DOHH2 (cell line): ENCODE results near the gene UMPS.
"Not testable (repeated sequence)": the region's sequence is repeated elsewhere in the genome, so short reads cannot be mapped to it uniquely, and the experiment has no call there.

Experiments
- H3F3A ChIP-seq: fragments of 200-600 bp; sonication (generic), shearing (Covaris generic); 2 replicates; pipeline ENCODE4 v1.6.0; 2016; ENCODE audit warnings: antibody characterized with exemption, mild to moderate bottlenecking; ENCODE audit not compliant: control insufficient read depth, insufficient read depth
- H3K27ac ChIP-seq: fragments of 200-600 bp; sonication (generic); 2 replicates; pipeline ENCODE4 v1.5.1; 2014; ENCODE audit warnings: low read depth, mild to moderate bottlenecking, low read length, moderate library complexity
- H3K27me3 ChIP-seq: fragments of 200-600 bp; sonication (generic); 2 replicates; pipeline ENCODE4 v1.6.1; 2014; ENCODE audit warnings: mild to moderate bottlenecking, low read length, mixed read lengths; ENCODE audit not compliant: control insufficient read depth
- H3K36me3 ChIP-seq: fragments of 200-600 bp; sonication (generic); 2 replicates; pipeline ENCODE4 v1.6.1; 2014; ENCODE audit warnings: mild to moderate bottlenecking, low read length, moderate library complexity, mixed read lengths; ENCODE audit not compliant: control insufficient read depth
- H3K4me1 ChIP-seq: fragments of 200-600 bp; sonication (generic); 2 replicates; pipeline ENCODE4 v1.6.1; 2014; ENCODE audit warnings: mild to moderate bottlenecking, low read length, mixed read lengths; ENCODE audit not compliant: control insufficient read depth
- H3K4me2 ChIP-seq: fragments of 200-600 bp; sonication (generic); 2 replicates; pipeline ENCODE4 v1.6.0; 2014; ENCODE audit warnings: mild to moderate bottlenecking, low read length, moderate library complexity
- H3K4me3 ChIP-seq: fragments of 200-600 bp; sonication (generic); 2 replicates; pipeline ENCODE4 v1.5.1; 2014; ENCODE audit warnings: mild to moderate bottlenecking, low read length, mixed read lengths
- H3K79me2 ChIP-seq: fragments of 200-600 bp; sonication (generic); 2 replicates; pipeline ENCODE4 v1.6.1; 2014; ENCODE audit warnings: mild to moderate bottlenecking, low read length, mixed read lengths; ENCODE audit not compliant: control insufficient read depth
- H3K9me2 ChIP-seq: fragments of 200-600 bp; sonication (generic); replicated peaks from 2 replicates; pipeline ENCODE4 v1.6.1; 2014; ENCODE audit warnings: mild to moderate bottlenecking, low read length, mixed read lengths; ENCODE audit not compliant: control insufficient read depth
- H3K9me3 ChIP-seq: fragments of 200-600 bp; sonication (generic); 2 replicates; pipeline ENCODE4 v1.6.1; 2014; ENCODE audit warnings: antibody characterized with exemption, low read length, mixed read lengths; ENCODE audit not compliant: control insufficient read depth, insufficient read depth
- H4K20me1 ChIP-seq: fragments of 200-600 bp; sonication (generic); 2 replicates; pipeline ENCODE4 v1.6.0; 2014; ENCODE audit warnings: low read depth, mild to moderate bottlenecking, antibody characterized with exemption, low read length, moderate library complexity; ENCODE audit not compliant: control insufficient read depth, insufficient read depth
- CTCF ChIP-seq: fragments of 200-600 bp; sonication (generic); IDR thresholded peaks from one replicate; pipeline ENCODE4 v1.5.1; 2014; ENCODE audit warnings: antibody characterized with exemption, mild to moderate bottlenecking, low read depth, low read length; ENCODE audit not compliant: poor library complexity, severe bottlenecking
- EZH2phosphoT487 ChIP-seq: fragments of 200-600 bp; sonication (generic); IDR thresholded peaks from 2 replicates; pipeline ENCODE4 v1.6.1; 2017; ENCODE audit warnings: borderline replicate concordance, mild to moderate bottlenecking, antibody characterized with exemption, low read length, moderate library complexity, mixed read lengths

UMPS gene

GRCh38 chr3:124745756-124746155 is 15.5 kb downstream of the UMPS start:
- Histone ChIP-seq H3K27ac (no peak overlapping the region), H3K36me3 (peaks cover 60% of the 10 kb centered on the region), H3K79me2 (0 out of 2 replicates have a peak, but pooled peaks cover 6% of the 10 kb centered on the region), H3K9me3 (no peaks in the 10 kb centered on the region), H3K4me2 (no peak overlapping the region), H3K4me3 (no peak overlapping the region), H4K20me1 (no peaks in the 10 kb centered on the region), H3K4me1 (no peaks in the 10 kb centered on the region), H3F3A (no peaks in the 10 kb centered on the region), H3K27me3 (no peaks in the 10 kb centered on the region), H3K9me2 (no peaks in the 10 kb centered on the region)
- TF ChIP-seq EZH2phosphoT487 (no peak), CTCF (no peak)

GRCh38 chr3:124747111-124747981 is 17.1 kb downstream of the UMPS start:
- H4K20me1 ChIP-seq: no peaks in the 10 kb centered on the region
- H3K4me2 ChIP-seq: no peak overlapping the region
- no peak overlapping the region for H3K4me3 ChIP-seq
- no peaks in the 10 kb centered on the region for H3K79me2 ChIP-seq
- H3K36me3 ChIP-seq: peaks cover 44% of the 10 kb centered on the region
- H3F3A ChIP-seq: no peaks in the 10 kb centered on the region
- no peaks in the 10 kb centered on the region for H3K9me3 ChIP-seq
- TF ChIP-seq EZH2phosphoT487 (no peak), CTCF (no peak)
- no peaks in the 10 kb centered on the region for H3K4me1 ChIP-seq
- no peak overlapping the region for H3K27ac ChIP-seq
- H3K27me3 ChIP-seq: no peaks in the 10 kb centered on the region
- H3K9me2 ChIP-seq: no peaks in the 10 kb centered on the region

- TF ChIP-seq CTCF (no peak), EZH2phosphoT487 (no peak)
Observed at GRCh38 chr3:124748560-124749198, 18.4 kb downstream of the UMPS start.

GRCh38 chr3:124749877-124750276 is 19.6 kb downstream of the UMPS start:
- not testable (repeated sequence) for H3K4me3 ChIP-seq, H4K20me1 ChIP-seq, H3K9me3 ChIP-seq

More at GRCh38 chr3:124748560-124749198, 18.4 kb downstream of the UMPS start:
- Histone ChIP-seq H3K9me2 (no peaks in the 10 kb centered on the region), H3K27ac (no peak overlapping the region), H3K79me2 (no peaks in the 10 kb centered on the region), H3K4me3 (no peak overlapping the region), H3K4me1 (no peaks in the 10 kb centered on the region), H4K20me1 (no peaks in the 10 kb centered on the region), H3K36me3 (peaks cover 39% of the 10 kb centered on the region), H3F3A (no peaks in the 10 kb centered on the region), H3K4me2 (no peak overlapping the region), H3K9me3 (no peaks in the 10 kb centered on the region), H3K27me3 (no peaks in the 10 kb centered on the region)

More at GRCh38 chr3:124749877-124750276, 19.6 kb downstream of the UMPS start:
- not testable (repeated sequence) for H3K27me3 ChIP-seq, H3K79me2 ChIP-seq, H3K4me1 ChIP-seq, H3K4me2 ChIP-seq, H3K9me2 ChIP-seq, H3K27ac ChIP-seq, H3F3A ChIP-seq
- H3K36me3 ChIP-seq: peaks cover 27% of the 10 kb centered on the region
